Peyer's patch (tissue), 4 donors: Measurements from ENCODE around the gene SLC22A3.

ENCODE experiments used
- CTCF ChIP-seq, 6 experiments: fragments of 450-650 bp in 4 of 6; fragments of 200-600 bp in 2 of 6; sonication (generic) in 1 of 6; IDR thresholded peaks; one replicate each; pipeline ENCODE4 v1.5.1; 2017 to 2019; ENCODE audit warnings: antibody characterized with exemption in 6 of 6, mild to moderate bottlenecking in 3 of 6, moderate library complexity in 1 of 6
- POLR2A ChIP-seq, 2 donors: fragments of 450-650 bp; IDR thresholded peaks; one replicate each; pipeline ENCODE4 v1.5.1; 2017; ENCODE audit warnings: antibody characterized with exemption in 2 of 2, mild to moderate bottlenecking in 2 of 2, moderate library complexity in 2 of 2

GRCh38 chr6:160417550-160417949 lies 69.4 kb downstream of the SLC22A3 start:
- TF ChIP-seq CTCF (IDR thresholded peaks at IDR 0.05) (no peak), POLR2A (IDR thresholded peaks at IDR 0.05) (no peak)
